PC-9 (cell line): Measurements from ENCODE around the gene SDHC.

Experiments used
- EZH2 ChIP-seq: fragments of 200-600 bp; sonication (generic); IDR thresholded peaks from 2 replicates; pipeline ENCODE4 v1.8.0; 2017; ENCODE audit warnings: antibody characterized with exemption, low read depth
- TF ChIP-seq, protein P1 (sequence below): fragments of 200-600 bp; sonication (generic); conservative IDR thresholded peaks from 2 replicates; pipeline ENCODE4 v1.6.1; 2017; ENCODE audit warnings: mixed run types, antibody characterized with exemption, mild to moderate bottlenecking, moderate library complexity

GRCh38 chr1:161388639-161389038 is 74.5 kb downstream of the SDHC start:
- TF ChIP-seq, protein P1, sequence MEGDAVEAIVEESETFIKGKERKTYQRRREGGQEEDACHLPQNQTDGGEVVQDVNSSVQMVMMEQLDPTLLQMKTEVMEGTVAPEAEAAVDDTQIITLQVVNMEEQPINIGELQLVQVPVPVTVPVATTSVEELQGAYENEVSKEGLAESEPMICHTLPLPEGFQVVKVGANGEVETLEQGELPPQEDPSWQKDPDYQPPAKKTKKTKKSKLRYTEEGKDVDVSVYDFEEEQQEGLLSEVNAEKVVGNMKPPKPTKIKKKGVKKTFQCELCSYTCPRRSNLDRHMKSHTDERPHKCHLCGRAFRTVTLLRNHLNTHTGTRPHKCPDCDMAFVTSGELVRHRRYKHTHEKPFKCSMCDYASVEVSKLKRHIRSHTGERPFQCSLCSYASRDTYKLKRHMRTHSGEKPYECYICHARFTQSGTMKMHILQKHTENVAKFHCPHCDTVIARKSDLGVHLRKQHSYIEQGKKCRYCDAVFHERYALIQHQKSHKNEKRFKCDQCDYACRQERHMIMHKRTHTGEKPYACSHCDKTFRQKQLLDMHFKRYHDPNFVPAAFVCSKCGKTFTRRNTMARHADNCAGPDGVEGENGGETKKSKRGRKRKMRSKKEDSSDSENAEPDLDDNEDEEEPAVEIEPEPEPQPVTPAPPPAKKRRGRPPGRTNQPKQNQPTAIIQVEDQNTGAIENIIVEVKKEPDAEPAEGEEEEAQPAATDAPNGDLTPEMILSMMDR, result no peak
- no peak for TF ChIP-seq EZH2
